ENCODE measurements around the gene IMPDH1. TPM values are rescaled to one million over a fixed set of nuclear protein-coding genes. Genes with fewer than 3 reads are reported as not detected.

The IMPDH1 gene
- total RNA-seq, 1 experiment from 2014 or later = 114 TPM

- TF ChIP-seq TCF7L2 (IDR thresholded peaks at IDR 0.05; ENCODE audit: low read depth, low read length) (no peak), CTCF (IDR thresholded peaks at IDR 0.05) (no peak), POLR2AphosphoS5 (IDR thresholded peaks at IDR 0.05; ENCODE audit: low read depth, low read length) (no peak), SIN3A (IDR thresholded peaks at IDR 0.05; ENCODE audit: borderline replicate concordance, insufficient read depth, low read depth, low read length) (no peak), REST (IDR thresholded peaks at IDR 0.05; ENCODE audit: insufficient read depth in 1 of 2, low read depth in 2 of 2, low read length in 1 of 2) (no peak)
- Histone ChIP-seq H3K4me1 (ENCODE audit: control insufficient read depth, insufficient read depth, low read length) (no peaks in the 10 kb centered on the region), H3K9me3 (ENCODE audit: control insufficient read depth, insufficient read depth, low read depth, low read length) (no peaks in the 10 kb centered on the region), H3K27ac (ENCODE audit: low read length) (no peak overlapping the region), H3K27me3 (ENCODE audit: control insufficient read depth, insufficient read depth, low read length) (no peaks in the 10 kb centered on the region), H3K4me3 (ENCODE audit: low read depth in 2 of 2, low read length in 2 of 2) (no peak overlapping the region), H3K36me3 (ENCODE audit: control insufficient read depth, insufficient read depth, low read length) (no peaks in the 10 kb centered on the region)
- ChIA-PET POLR2A (no interaction called here), CTCF (interaction anchor here (1.0 kb wide), 1 partner anchor 33 kb away, joined by 4 read pairs; no protein-coding TSS in a partner anchor)
- BruUV-seq (replicated peaks) = no TSS peak
- DNase-seq (ENCODE audit: low read depth, low spot score) = no peak
- intact Hi-C loops (cut with micrococcal nuclease; ENCODE audit: unreplicated experiment) (no loop called here), in situ Hi-C loops (cut with HindIII; ENCODE audit: low pct_unique_long_range_greater_than_20kb, low sequenced_read_pairs) (no loop called here)
- ATAC-seq = peak; percentile 32; the same call in 1 of the 2 replicates
Measured at GRCh38 chr7:128380483-128381106, 29.2 kb downstream of the IMPDH1 start.

- Histone ChIP-seq H3K36me3 (ENCODE audit: control insufficient read depth, insufficient read depth, low read length) (no peaks in the 10 kb centered on the region), H3K9me3 (ENCODE audit: control insufficient read depth, insufficient read depth, low read depth, low read length) (no peaks in the 10 kb centered on the region), H3K27ac (ENCODE audit: low read length) (no peak overlapping the region), H3K4me1 (ENCODE audit: control insufficient read depth, insufficient read depth, low read length) (no peaks in the 10 kb centered on the region), H3K4me3 (ENCODE audit: low read depth in 2 of 2, low read length in 2 of 2) (no peak overlapping the region), H3K27me3 (ENCODE audit: control insufficient read depth, insufficient read depth, low read length) (no peaks in the 10 kb centered on the region)
- no peak for TF ChIP-seq SIN3A (IDR thresholded peaks at IDR 0.05; ENCODE audit: borderline replicate concordance, insufficient read depth, low read depth, low read length)
- TF ChIP-seq CTCF (IDR thresholded peaks at IDR 0.05) = no peak
- no peak for TF ChIP-seq TCF7L2 (IDR thresholded peaks at IDR 0.05; ENCODE audit: low read depth, low read length)
- TF ChIP-seq POLR2AphosphoS5 (IDR thresholded peaks at IDR 0.05; ENCODE audit: low read depth, low read length) = no peak
- no peak for TF ChIP-seq REST (IDR thresholded peaks at IDR 0.05; ENCODE audit: insufficient read depth in 1 of 2, low read depth in 2 of 2, low read length in 1 of 2)
- no peak for ATAC-seq
- no TSS peak for BruUV-seq (replicated peaks)
- ChIA-PET CTCF (interaction anchor here (0.6 kb wide), 1 partner anchor 8 kb away, joined by 3 read pairs; no protein-coding TSS in a partner anchor), POLR2A (interaction anchor here (0.6 kb wide), 1 partner anchor 42 kb away, joined by 3 read pairs; no protein-coding TSS in a partner anchor)
- intact Hi-C loops (cut with micrococcal nuclease; ENCODE audit: unreplicated experiment) (no loop called here), in situ Hi-C loops (cut with HindIII; ENCODE audit: low pct_unique_long_range_greater_than_20kb, low sequenced_read_pairs) (no loop called here)
- DNase-seq (ENCODE audit: low read depth, low spot score) = no peak
Measured at GRCh38 chr7:128379900-128380479, 29.8 kb downstream of the IMPDH1 start.

All from Panc1 (cell line).